Ascending aorta (tissue), 2 donors: ENCODE data around the gene SLC17A9. TPM values are rescaled to one million over a fixed set of nuclear protein-coding genes. Genes with fewer than 3 reads are reported as not detected.

Experiments
- DNase-seq, 2 donors: peaks; one replicate each; pipeline ENCODE4 v3.0.0-alpha.2; 2019; ENCODE audit warnings: low spot score in 2 of 2
- H3K27ac ChIP-seq, 2 donors: fragments of 200-600 bp; sonication (generic); one replicate each; pipeline ENCODE4 v1.5.1; 2016 to 2017; ENCODE audit warnings: mild to moderate bottlenecking in 1 of 2
- H3K27me3 ChIP-seq: fragments of 200-600 bp; sonication (generic); one replicate; pipeline ENCODE4 v1.5.1; 2017
- H3K36me3 ChIP-seq, 2 donors: fragments of 200-600 bp; sonication (generic); one replicate each; pipeline ENCODE4 v1.5.1; 2016
- H3K4me1 ChIP-seq, 2 donors: fragments of 200-600 bp; sonication (generic); one replicate each; pipeline ENCODE4 v1.5.1; 2016 to 2017; ENCODE audit warnings: mild to moderate bottlenecking in 1 of 2
- H3K4me3 ChIP-seq, 2 donors: fragments of 200-600 bp; sonication (generic); one replicate each; pipeline ENCODE4 v1.5.1; 2016 to 2017; ENCODE audit warnings: mild to moderate bottlenecking in 1 of 2
- H3K9me3 ChIP-seq, 2 donors: fragments of 200-600 bp; sonication (generic); one replicate each; pipeline ENCODE4 v1.5.1; 2016
- intact Hi-C: fragments of 100-400 bp; cut with DNase I; formaldehyde crosslinking; loops from one replicate; pipeline ENCODE4 v1.15.1; 2023
- total RNA-seq: library from RNA; depleted of rRNA; stranded (reverse); fragments of >200 nt; gene quantifications from one replicate; pipeline ENCODE4 v1.1.0, GENCODE V29; 2016
- TF ChIP-seq, protein P1 (sequence below), 3 experiments: fragments of 200-600 bp in 2 of 3; fragments of 450-650 bp in 1 of 3; sonication (generic) in 2 of 3; IDR thresholded peaks; one replicate each; pipeline ENCODE4 v1.5.1; 2016 to 2019; ENCODE audit warnings: antibody characterized with exemption in 3 of 3, mild to moderate bottlenecking in 1 of 3, moderate library complexity in 1 of 3

The SLC17A9 gene
- total RNA-seq, 1 donor from 2014 or later, result 30.0 TPM

GRCh38 chr20:63002511-63002910 is 50.0 kb downstream of the SLC17A9 start:
- intact Hi-C loops, result no loop called here
- Histone ChIP-seq H3K27ac (no peak overlapping the region), H3K36me3 (no peaks in the 10 kb centered on the region), H3K9me3 (no peaks in the 10 kb centered on the region), H3K4me3 (no peak overlapping the region), H3K27me3 (peaks cover 24% of the 10 kb centered on the region), H3K4me1 (no peaks in the 10 kb centered on the region)
- DNase-seq, result no peak
- TF ChIP-seq, protein P1, sequence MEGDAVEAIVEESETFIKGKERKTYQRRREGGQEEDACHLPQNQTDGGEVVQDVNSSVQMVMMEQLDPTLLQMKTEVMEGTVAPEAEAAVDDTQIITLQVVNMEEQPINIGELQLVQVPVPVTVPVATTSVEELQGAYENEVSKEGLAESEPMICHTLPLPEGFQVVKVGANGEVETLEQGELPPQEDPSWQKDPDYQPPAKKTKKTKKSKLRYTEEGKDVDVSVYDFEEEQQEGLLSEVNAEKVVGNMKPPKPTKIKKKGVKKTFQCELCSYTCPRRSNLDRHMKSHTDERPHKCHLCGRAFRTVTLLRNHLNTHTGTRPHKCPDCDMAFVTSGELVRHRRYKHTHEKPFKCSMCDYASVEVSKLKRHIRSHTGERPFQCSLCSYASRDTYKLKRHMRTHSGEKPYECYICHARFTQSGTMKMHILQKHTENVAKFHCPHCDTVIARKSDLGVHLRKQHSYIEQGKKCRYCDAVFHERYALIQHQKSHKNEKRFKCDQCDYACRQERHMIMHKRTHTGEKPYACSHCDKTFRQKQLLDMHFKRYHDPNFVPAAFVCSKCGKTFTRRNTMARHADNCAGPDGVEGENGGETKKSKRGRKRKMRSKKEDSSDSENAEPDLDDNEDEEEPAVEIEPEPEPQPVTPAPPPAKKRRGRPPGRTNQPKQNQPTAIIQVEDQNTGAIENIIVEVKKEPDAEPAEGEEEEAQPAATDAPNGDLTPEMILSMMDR (IDR thresholded peaks at IDR 0.05), result no peak

DNA sequence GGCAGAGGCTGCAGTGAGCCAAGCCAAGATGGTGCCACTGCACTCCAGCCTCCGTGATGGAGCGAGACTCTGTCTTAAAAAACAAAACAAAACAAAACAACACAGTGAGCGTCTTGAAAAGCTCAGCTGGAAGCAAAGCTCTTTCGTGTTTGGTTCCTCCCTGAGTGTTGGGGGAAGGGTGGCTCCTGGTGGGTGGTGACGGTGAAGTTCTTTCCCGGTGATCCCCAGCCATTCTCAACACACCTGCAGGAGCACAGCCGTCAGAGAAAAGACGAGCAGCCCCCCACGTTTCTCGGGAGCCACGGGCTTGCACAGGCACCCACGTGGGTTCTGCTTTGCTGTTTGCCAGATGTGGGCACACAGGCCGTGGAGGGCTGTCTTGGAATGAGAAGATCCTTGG is 51.0 kb downstream of the SLC17A9 start:
- Histone ChIP-seq H3K36me3 (no peaks in the 10 kb centered on the region), H3K9me3 (no peaks in the 10 kb centered on the region), H3K27ac (no peak overlapping the region), H3K4me1 (no peaks in the 10 kb centered on the region), H3K27me3 (peaks cover 34% of the 10 kb centered on the region), H3K4me3 (no peak overlapping the region)
- DNase-seq, result no peak
- TF ChIP-seq, protein P1 (IDR thresholded peaks at IDR 0.05), result no peak
- intact Hi-C loops, result no loop called here

- peaks cover 45% of the 10 kb centered on the region for H3K27me3 ChIP-seq
- no peak for DNase-seq
- H3K4me1 ChIP-seq, result peaks cover 0 to 6% of the 10 kb centered on the region in 2 donors
- no peaks in the 10 kb centered on the region for H3K36me3 ChIP-seq
- TF ChIP-seq, protein P1 (IDR thresholded peaks at IDR 0.05), result no peak
- intact Hi-C loops, result no loop called here
- no peak overlapping the region for H3K4me3 ChIP-seq
- H3K9me3 ChIP-seq, result no peaks in the 10 kb centered on the region
- H3K27ac ChIP-seq, result no peak overlapping the region
These were observed 52.3 kb downstream of the SLC17A9 start for GRCh38 chr20:63004607-63005364.

- no peak overlapping the region for H3K27ac ChIP-seq
- TF ChIP-seq, protein P1 (IDR thresholded peaks at IDR 0.05), result no peak
- peaks cover 45% of the 10 kb centered on the region for H3K27me3 ChIP-seq
- H3K36me3 ChIP-seq, result no peaks in the 10 kb centered on the region
- H3K4me1 ChIP-seq, result peaks cover 0 to 6% of the 10 kb centered on the region in 2 donors
- H3K4me3 ChIP-seq, result no peak overlapping the region
- no peak for DNase-seq
- H3K9me3 ChIP-seq, result no peaks in the 10 kb centered on the region
- intact Hi-C loops, result no loop called here
These were observed 52.9 kb downstream of the SLC17A9 start for GRCh38 chr20:63005365-63005861.

DNA sequence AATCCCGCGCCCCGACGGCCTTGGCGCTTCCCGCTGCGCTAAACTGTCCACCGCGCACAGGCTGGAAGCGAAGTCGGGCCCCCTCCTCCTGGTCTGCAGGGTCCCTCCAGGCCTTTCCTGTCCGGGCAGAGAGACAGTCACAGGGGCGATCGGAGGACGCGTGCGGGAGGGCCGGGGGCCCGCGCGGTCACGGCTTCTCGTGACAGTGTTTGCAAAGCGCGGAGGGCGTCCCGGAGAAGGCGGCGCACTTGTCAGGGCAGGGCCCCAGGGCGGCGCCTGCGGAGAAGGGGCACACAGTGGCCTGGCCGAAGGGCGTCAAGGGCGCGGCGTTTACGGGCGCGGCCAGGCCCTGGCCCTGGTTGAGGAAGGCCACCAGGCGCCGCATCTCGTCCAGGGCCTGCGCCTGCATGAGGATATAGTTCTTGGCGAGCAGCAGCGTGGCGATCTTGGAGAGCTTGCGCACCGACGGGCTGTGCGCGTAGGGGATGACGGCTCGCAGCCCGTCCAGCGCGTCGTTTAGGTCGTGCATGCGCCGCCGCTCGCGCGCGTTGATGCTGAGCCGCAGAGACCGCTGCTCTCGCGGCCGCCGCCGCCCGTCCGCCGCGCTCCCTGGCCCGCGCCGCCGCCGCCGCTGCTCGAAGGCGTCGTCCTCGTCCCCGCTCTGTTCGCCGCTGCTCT is 53.5 kb downstream of the SLC17A9 start:
- Histone ChIP-seq H3K27ac (no peak overlapping the region), H3K9me3 (no peaks in the 10 kb centered on the region), H3K4me3 (peak overlapping the region in 1 of 2 donors; percentile 26), H3K4me1 (peaks cover 0 to 6% of the 10 kb centered on the region in 2 donors), H3K36me3 (no peaks in the 10 kb centered on the region), H3K27me3 (peaks cover 45% of the 10 kb centered on the region)
- intact Hi-C loops, result no loop called here
- DNase-seq, result no peak
- TF ChIP-seq, protein P1 (IDR thresholded peaks at IDR 0.05), result no peak
